Prostate gland (tissue), 2 donors: Measurements from ENCODE around the gene NAA80.

Experiments
- POLR2A ChIP-seq: fragments of 450-650 bp; IDR thresholded peaks from one replicate; pipeline ENCODE4 v1.6.1; 2016; ENCODE audit warnings: antibody characterized with exemption, mild to moderate bottlenecking
- POLR2AphosphoS5 ChIP-seq: sonication (generic); formaldehyde crosslinking; IDR thresholded peaks from one replicate; pipeline ENCODE4 v1.6.1; 2017; ENCODE audit warnings: antibody characterized with exemption
- TF ChIP-seq, protein P1 (sequence below), 4 experiments: fragments of 200-600 bp in 2 of 4; fragments of 450-650 bp in 2 of 4; sonication (generic) in 2 of 4; IDR thresholded peaks; 1 replicate in 3 of 4; 2 replicates in 1 of 4; pipeline ENCODE4 v1.5.1; 2016 to 2019; ENCODE audit warnings: antibody characterized with exemption in 4 of 4, mild to moderate bottlenecking in 2 of 4, moderate library complexity in 2 of 4

DNA sequence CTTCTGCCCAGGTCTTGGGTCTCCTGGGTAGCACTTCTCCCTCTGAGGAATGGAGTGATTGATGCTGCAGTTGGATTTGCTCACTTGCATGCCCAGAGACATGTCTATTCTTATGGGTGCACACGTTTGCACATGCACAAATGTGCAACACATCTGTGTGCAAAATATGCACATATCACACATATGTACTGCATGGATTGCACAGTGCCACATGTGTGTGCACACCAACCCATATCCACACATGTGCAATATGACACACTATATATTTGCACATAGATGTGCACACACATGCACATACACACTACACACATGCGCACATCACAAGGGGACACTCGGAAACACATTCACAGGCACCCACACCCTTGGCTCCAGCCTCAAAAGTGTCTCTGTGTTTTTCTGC, 30.9 kb downstream of the NAA80 start:
- TF ChIP-seq, protein P1, sequence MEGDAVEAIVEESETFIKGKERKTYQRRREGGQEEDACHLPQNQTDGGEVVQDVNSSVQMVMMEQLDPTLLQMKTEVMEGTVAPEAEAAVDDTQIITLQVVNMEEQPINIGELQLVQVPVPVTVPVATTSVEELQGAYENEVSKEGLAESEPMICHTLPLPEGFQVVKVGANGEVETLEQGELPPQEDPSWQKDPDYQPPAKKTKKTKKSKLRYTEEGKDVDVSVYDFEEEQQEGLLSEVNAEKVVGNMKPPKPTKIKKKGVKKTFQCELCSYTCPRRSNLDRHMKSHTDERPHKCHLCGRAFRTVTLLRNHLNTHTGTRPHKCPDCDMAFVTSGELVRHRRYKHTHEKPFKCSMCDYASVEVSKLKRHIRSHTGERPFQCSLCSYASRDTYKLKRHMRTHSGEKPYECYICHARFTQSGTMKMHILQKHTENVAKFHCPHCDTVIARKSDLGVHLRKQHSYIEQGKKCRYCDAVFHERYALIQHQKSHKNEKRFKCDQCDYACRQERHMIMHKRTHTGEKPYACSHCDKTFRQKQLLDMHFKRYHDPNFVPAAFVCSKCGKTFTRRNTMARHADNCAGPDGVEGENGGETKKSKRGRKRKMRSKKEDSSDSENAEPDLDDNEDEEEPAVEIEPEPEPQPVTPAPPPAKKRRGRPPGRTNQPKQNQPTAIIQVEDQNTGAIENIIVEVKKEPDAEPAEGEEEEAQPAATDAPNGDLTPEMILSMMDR (IDR thresholded peaks at IDR 0.05): no peak
- TF ChIP-seq POLR2AphosphoS5 (no peak), POLR2A (no peak)
